ENCODE data around the gene HECW1. TPM values are rescaled to one million over a fixed set of nuclear protein-coding genes. Genes with fewer than 3 reads are reported as not detected.

The HECW1 gene
- total and polyA plus RNA-seq, 4 donors: 0.05 TPM; not detected in 3

DNA sequence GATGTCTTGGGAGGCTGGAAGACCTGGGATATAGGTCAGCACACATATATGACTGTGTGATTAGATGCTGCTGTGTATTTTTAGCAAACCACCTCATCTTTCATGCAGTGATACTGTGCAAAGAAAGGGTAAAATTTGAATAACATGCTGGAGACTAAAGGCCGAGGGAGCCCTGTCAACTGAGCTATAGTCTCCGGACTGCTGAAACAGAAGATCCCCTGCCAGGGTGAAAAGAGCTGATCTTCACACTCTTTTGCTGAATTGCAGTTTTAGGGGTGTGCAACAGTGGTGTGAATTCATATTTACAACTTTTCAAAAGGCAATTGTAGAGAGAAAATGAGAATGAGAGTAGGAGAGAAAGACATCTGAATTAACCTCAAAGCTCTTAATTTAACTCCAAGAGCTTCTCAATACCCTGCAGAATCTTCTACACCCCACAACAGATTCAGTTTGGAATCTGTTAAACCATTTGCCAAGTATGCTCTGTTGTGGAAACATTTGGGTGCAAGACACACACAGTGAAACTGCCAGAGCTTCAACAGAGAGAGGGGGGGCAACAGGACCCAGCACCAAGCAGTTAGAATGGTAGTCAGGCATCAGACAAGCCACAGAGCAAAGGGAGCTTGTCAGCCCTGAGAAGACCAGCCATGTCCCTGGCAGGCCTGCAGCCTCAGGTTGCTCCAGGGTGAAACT is 280.3 kb downstream of the HECW1 start:
- Histone ChIP-seq H3K4me1 (ENCODE audit: control insufficient read depth in 4 of 4, insufficient read depth in 4 of 4, low read length in 3 of 4) (no peaks in the 10 kb centered on the region), H3K36me3 (ENCODE audit: control insufficient read depth in 4 of 4, insufficient read depth in 3 of 4, low read depth in 1 of 4, low read length in 3 of 4) (no peaks in the 10 kb centered on the region), H3K4me3 (ENCODE audit: low read depth in 1 of 3, low read length in 3 of 3) (no peak overlapping the region), H3K27ac (ENCODE audit: low read depth in 1 of 2, low read length in 2 of 2) (no peak overlapping the region), H3K9ac (ENCODE audit: low read depth in 1 of 2, low read length in 2 of 2) (no peak overlapping the region), H3K27me3 (ENCODE audit: control insufficient read depth in 4 of 4, insufficient read depth in 4 of 4, low read length in 3 of 4) (no peaks in the 10 kb centered on the region), H3K9me3 (ENCODE audit: control insufficient read depth in 4 of 4, low read length in 3 of 4) (no peaks in the 10 kb centered on the region)
- DNase-seq (ENCODE audit: low spot score): no peak
- 85% methylated on average over 2 of the region's 2 CpGs for WGBS
- no peak for TF ChIP-seq RXRA (IDR thresholded peaks at IDR 0.05)
- TF ChIP-seq, protein P1, sequence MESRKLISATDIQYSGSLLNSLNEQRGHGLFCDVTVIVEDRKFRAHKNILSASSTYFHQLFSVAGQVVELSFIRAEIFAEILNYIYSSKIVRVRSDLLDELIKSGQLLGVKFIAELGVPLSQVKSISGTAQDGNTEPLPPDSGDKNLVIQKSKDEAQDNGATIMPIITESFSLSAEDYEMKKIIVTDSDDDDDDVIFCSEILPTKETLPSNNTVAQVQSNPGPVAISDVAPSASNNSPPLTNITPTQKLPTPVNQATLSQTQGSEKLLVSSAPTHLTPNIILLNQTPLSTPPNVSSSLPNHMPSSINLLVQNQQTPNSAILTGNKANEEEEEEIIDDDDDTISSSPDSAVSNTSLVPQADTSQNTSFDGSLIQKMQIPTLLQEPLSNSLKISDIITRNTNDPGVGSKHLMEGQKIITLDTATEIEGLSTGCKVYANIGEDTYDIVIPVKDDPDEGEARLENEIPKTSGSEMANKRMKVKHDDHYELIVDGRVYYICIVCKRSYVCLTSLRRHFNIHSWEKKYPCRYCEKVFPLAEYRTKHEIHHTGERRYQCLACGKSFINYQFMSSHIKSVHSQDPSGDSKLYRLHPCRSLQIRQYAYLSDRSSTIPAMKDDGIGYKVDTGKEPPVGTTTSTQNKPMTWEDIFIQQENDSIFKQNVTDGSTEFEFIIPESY (IDR thresholded peaks at IDR 0.05): no peak
- no peak for TF ChIP-seq HNF4A (conservative IDR thresholded peaks at IDR 0.05)

DNA sequence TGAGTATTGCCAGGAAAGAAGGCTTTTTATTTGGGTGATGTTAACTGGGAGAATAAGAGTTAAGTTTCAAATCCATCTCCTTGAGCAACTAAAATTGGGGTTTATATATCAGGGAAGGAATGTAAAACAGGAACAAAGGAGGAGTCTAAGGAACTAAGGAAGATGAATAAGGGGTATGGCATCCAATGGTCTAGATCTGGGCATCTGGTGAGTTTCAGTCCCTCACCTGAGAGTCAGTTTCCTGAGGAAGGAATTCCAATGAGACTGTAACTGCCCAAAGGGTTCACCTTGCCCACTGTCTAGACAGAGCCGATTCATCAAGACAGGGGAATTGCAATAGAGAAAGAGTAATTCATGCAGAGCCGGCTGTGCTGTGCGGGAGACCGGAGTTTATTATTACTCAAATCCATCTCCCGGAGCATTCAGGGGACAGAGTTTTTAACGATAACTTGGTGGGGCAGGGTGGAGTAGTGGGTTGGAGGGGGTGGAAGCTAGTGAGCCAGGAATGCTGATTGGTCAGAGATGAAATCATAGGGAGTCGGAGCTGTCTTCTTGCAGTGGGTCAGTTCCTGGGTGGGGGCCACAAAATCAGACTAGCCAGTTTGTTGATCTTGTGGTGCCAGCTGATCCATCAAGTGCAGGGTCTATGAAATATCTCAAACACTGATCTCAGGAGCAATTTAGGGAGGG is 282.1 kb downstream of the HECW1 start:
- no peak for DNase-seq (ENCODE audit: low spot score)
- Histone ChIP-seq H3K27ac (ENCODE audit: low read depth in 1 of 2, low read length in 2 of 2) (no peak overlapping the region), H3K36me3 (ENCODE audit: control insufficient read depth in 4 of 4, insufficient read depth in 3 of 4, low read depth in 1 of 4, low read length in 3 of 4) (no peaks in the 10 kb centered on the region), H3K9ac (ENCODE audit: low read depth in 1 of 2, low read length in 2 of 2) (no peak overlapping the region), H3K9me3 (ENCODE audit: control insufficient read depth in 4 of 4, low read length in 3 of 4) (no peaks in the 10 kb centered on the region), H3K4me1 (ENCODE audit: control insufficient read depth in 4 of 4, insufficient read depth in 4 of 4, low read length in 3 of 4) (no peaks in the 10 kb centered on the region), H3K4me3 (ENCODE audit: low read depth in 1 of 3, low read length in 3 of 3) (no peak overlapping the region), H3K27me3 (ENCODE audit: control insufficient read depth in 4 of 4, insufficient read depth in 4 of 4, low read length in 3 of 4) (no peaks in the 10 kb centered on the region)
- TF ChIP-seq FOXA1 (IDR thresholded peaks at IDR 0.05) (no peak), JUND (IDR thresholded peaks at IDR 0.05) (no peak), FOXA2 (IDR thresholded peaks at IDR 0.05) (no peak), TAF1 (conservative IDR thresholded peaks at IDR 0.05) (no peak), HNF4A (conservative IDR thresholded peaks at IDR 0.05) (no peak), NR2F2 (IDR thresholded peaks at IDR 0.05) (no peak), EGR1 (IDR thresholded peaks at IDR 0.05; ENCODE audit: low read depth in 2 of 2) (no peak), GABPA (IDR thresholded peaks at IDR 0.05 in 1 of 2, conservative IDR thresholded peaks at IDR 0.05 in 1 of 2) (no peak), HNF4G (IDR thresholded peaks at IDR 0.05) (no peak), YY1 (IDR thresholded peaks at IDR 0.05) (no peak), SP1 (IDR thresholded peaks at IDR 0.05) (no peak)
- TF ChIP-seq, protein P2, sequence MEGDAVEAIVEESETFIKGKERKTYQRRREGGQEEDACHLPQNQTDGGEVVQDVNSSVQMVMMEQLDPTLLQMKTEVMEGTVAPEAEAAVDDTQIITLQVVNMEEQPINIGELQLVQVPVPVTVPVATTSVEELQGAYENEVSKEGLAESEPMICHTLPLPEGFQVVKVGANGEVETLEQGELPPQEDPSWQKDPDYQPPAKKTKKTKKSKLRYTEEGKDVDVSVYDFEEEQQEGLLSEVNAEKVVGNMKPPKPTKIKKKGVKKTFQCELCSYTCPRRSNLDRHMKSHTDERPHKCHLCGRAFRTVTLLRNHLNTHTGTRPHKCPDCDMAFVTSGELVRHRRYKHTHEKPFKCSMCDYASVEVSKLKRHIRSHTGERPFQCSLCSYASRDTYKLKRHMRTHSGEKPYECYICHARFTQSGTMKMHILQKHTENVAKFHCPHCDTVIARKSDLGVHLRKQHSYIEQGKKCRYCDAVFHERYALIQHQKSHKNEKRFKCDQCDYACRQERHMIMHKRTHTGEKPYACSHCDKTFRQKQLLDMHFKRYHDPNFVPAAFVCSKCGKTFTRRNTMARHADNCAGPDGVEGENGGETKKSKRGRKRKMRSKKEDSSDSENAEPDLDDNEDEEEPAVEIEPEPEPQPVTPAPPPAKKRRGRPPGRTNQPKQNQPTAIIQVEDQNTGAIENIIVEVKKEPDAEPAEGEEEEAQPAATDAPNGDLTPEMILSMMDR (IDR thresholded peaks at IDR 0.05; ENCODE audit: low read depth, low read length, missing input control): no peak
- TF ChIP-seq, protein P3, sequence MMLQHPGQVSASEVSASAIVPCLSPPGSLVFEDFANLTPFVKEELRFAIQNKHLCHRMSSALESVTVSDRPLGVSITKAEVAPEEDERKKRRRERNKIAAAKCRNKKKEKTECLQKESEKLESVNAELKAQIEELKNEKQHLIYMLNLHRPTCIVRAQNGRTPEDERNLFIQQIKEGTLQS (IDR thresholded peaks at IDR 0.05): no peak
- TF ChIP-seq, protein P1 (IDR thresholded peaks at IDR 0.05): no peak
- TF ChIP-seq, protein P4, sequence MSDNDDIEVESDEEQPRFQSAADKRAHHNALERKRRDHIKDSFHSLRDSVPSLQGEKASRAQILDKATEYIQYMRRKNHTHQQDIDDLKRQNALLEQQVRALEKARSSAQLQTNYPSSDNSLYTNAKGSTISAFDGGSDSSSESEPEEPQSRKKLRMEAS (IDR thresholded peaks at IDR 0.05): no peak
- WGBS: 95% methylated on average over 7 of the region's 7 CpGs
